LNCaP clone FGC (cell line): ENCODE data around the gene ITIH5.

Experiments used
- DNase-seq: peaks from one replicate; pipeline ENCODE4 v3.0.0-alpha.2; 2011; ENCODE audit warnings: low read depth
- H3K4me3 ChIP-seq: 2 replicates; pipeline ENCODE4 v1.5.1; 2011; ENCODE audit warnings: mild to moderate bottlenecking, low read depth, low read length, control low read depth
- TF ChIP-seq, protein P1 (sequence below): IDR thresholded peaks from 2 replicates; pipeline ENCODE4 v1.5.1; 2012; ENCODE audit warnings: mild to moderate bottlenecking; ENCODE audit not compliant: control insufficient read depth, insufficient read depth; ENCODE audit errors: extremely low read depth

Gene ITIH5

GRCh38 chr10:7513936-7514335, 152.8 kb downstream of the ITIH5 start:
- DNase-seq: no peak
- H3K4me3 ChIP-seq: no peak overlapping the region
- TF ChIP-seq, protein P1, sequence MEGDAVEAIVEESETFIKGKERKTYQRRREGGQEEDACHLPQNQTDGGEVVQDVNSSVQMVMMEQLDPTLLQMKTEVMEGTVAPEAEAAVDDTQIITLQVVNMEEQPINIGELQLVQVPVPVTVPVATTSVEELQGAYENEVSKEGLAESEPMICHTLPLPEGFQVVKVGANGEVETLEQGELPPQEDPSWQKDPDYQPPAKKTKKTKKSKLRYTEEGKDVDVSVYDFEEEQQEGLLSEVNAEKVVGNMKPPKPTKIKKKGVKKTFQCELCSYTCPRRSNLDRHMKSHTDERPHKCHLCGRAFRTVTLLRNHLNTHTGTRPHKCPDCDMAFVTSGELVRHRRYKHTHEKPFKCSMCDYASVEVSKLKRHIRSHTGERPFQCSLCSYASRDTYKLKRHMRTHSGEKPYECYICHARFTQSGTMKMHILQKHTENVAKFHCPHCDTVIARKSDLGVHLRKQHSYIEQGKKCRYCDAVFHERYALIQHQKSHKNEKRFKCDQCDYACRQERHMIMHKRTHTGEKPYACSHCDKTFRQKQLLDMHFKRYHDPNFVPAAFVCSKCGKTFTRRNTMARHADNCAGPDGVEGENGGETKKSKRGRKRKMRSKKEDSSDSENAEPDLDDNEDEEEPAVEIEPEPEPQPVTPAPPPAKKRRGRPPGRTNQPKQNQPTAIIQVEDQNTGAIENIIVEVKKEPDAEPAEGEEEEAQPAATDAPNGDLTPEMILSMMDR: no peak

DNA sequence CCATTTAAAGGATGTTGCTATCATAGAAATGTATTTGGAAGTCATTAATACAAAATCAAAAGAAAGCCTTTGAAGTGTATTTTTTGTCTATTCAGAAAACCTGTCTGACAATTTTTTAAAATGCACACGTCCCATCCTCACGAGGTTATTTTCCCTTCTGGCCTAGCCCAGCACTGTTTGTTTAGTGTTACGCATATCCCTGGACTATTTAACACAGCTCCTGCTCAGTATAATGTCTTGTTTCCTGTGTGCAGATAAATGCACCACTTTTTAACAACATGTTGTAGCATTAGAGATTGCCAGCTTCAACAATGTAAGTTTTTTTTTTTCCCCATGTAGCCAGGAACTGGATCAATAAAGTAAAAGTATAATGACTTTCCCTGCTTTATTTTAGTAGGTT, 153.3 kb downstream of the ITIH5 start:
- peak; percentile 33 for DNase-seq
- TF ChIP-seq, protein P1: no peak
- H3K4me3 ChIP-seq: no peak overlapping the region

- TF ChIP-seq, protein P1: no peak
- no peak for DNase-seq
- H3K4me3 ChIP-seq: no peak overlapping the region
Measured at GRCh38 chr10:7512487-7512886, 154.3 kb downstream of the ITIH5 start.

- no peak overlapping the region for H3K4me3 ChIP-seq
- no peak for DNase-seq
- TF ChIP-seq, protein P1: no peak
Measured at GRCh38 chr10:7511612-7512011, 155.2 kb downstream of the ITIH5 start.
